H1 (cell line): Measurements from ENCODE around the gene NPHS2. TPM values are rescaled to one million over a fixed set of nuclear protein-coding genes. Genes with fewer than 3 reads are reported as not detected.

ENCODE experiments used
- CTCF ChIA-PET: fragments of 300-600 bp; sonication (Branson Sonifier 250); formaldehyde crosslinking; loops from one replicate; lab custom pipeline; 2021; ENCODE audit not compliant: partially characterized antibody; lab: Charles Lee
- POLR2A ChIA-PET: fragments of 300-600 bp; sonication (Branson Sonifier 250); formaldehyde crosslinking; loops from one replicate; lab custom pipeline; 2021; ENCODE audit warnings: inconsistent platforms; ENCODE audit not compliant: partially characterized antibody; lab: Charles Lee
- DNase-seq, 2 experiments: peaks; one replicate each; pipeline versions ENCODE4 v3.0.0 to v3.0.0-alpha.2; 2010 to 2022; ENCODE audit warnings: low spot score in 2 of 2, low read depth in 1 of 2, mixed read lengths in 1 of 2
- FAIRE-seq: peaks from 2 replicates; lab custom pipeline; 2011; peaks lifted over from hg19 to GRCh38; lab: Jason Lieb, UNC
- H2AFZ ChIP-seq: 2 replicates; pipeline ENCODE4 v1.8.1; 2012; ENCODE audit warnings: low read length, inconsistent platforms
- H2AK5ac ChIP-seq: 2 replicates; pipeline ENCODE4 v1.6.1; 2013; ENCODE audit warnings: low read depth, low read length
- H2BK120ac ChIP-seq: replicated peaks from 2 replicates; pipeline ENCODE3; 2013; ENCODE audit warnings: low read depth, low read length, inconsistent platforms
- H2BK12ac ChIP-seq: 2 replicates; pipeline ENCODE4 v1.6.1; 2013; ENCODE audit warnings: low read depth, low read length
- H2BK15ac ChIP-seq: 2 replicates; pipeline ENCODE4 v1.6.1; 2013; ENCODE audit warnings: low read length
- H2BK20ac ChIP-seq: 2 replicates; pipeline ENCODE4 v1.6.1; 2013; ENCODE audit warnings: low read length
- H2BK5ac ChIP-seq: 2 replicates; pipeline ENCODE4 v1.6.1; 2013; ENCODE audit warnings: low read depth, low read length
- H3K14ac ChIP-seq: 2 replicates; pipeline ENCODE4 v1.6.1; 2013; ENCODE audit warnings: inconsistent platforms; ENCODE audit not compliant: insufficient read length
- H3K18ac ChIP-seq: 2 replicates; pipeline ENCODE4 v1.6.1; 2013; ENCODE audit warnings: low read length; ENCODE audit errors: extremely low read depth
- H3K23ac ChIP-seq: 2 replicates; pipeline ENCODE4 v1.6.1; 2013; ENCODE audit warnings: inconsistent platforms; ENCODE audit not compliant: insufficient read length
- H3K23me2 ChIP-seq: 2 replicates; pipeline ENCODE4 v1.6.1; 2013; ENCODE audit warnings: low read depth, low read length
- H3K27ac ChIP-seq: 2 replicates; pipeline ENCODE4 v1.6.1; 2011; ENCODE audit warnings: low read depth, low read length, inconsistent platforms
- H3K27me3 ChIP-seq, 4 experiments: replicated peaks in 1 of 4; 1 replicate in 1 of 4; 2 replicates in 3 of 4; pipeline versions ENCODE4 v1.6.1 to v1.8.1; 2011 to 2013; ENCODE audit warnings: low read length in 3 of 4, mild to moderate bottlenecking in 3 of 4, inconsistent platforms in 2 of 4, mixed read lengths in 2 of 4, moderate library complexity in 1 of 4; ENCODE audit not compliant: control insufficient read depth in 3 of 4, insufficient read depth in 3 of 4; ENCODE audit errors: extremely low read depth in 1 of 4
- H3K36me3 ChIP-seq, 4 experiments: 2 replicates each; pipeline versions ENCODE4 v1.6.1 to v1.8.1; 2011 to 2013; ENCODE audit warnings: mild to moderate bottlenecking in 4 of 4, low read length in 3 of 4, moderate library complexity in 2 of 4, control low read depth in 1 of 4, inconsistent platforms in 1 of 4; ENCODE audit not compliant: insufficient read depth in 4 of 4, control insufficient read depth in 2 of 4
- H3K4ac ChIP-seq: replicated peaks from 2 replicates; pipeline ENCODE3; 2013; ENCODE audit warnings: low read length, low read depth, mixed read lengths, inconsistent platforms; ENCODE audit not compliant: insufficient read length
- H3K4me1 ChIP-seq, 4 experiments: replicated peaks in 1 of 4; 1 replicate in 1 of 4; 2 replicates in 3 of 4; pipeline versions ENCODE4 v1.6.1 to v1.8.1; 2011 to 2013; ENCODE audit warnings: low read length in 3 of 4, inconsistent platforms in 2 of 4, mixed read lengths in 1 of 4; ENCODE audit not compliant: insufficient read depth in 4 of 4, control insufficient read depth in 3 of 4
- H3K4me2 ChIP-seq, 2 experiments: 2 replicates each; pipeline versions ENCODE4 v1.6.1 to v1.8.1; 2011 to 2013; ENCODE audit warnings: low read depth in 2 of 2, low read length in 2 of 2, control low read depth in 1 of 2, inconsistent platforms in 1 of 2, mild to moderate bottlenecking in 1 of 2; ENCODE audit not compliant: insufficient read depth in 1 of 2
- H3K4me3 ChIP-seq, 4 experiments: fragments of 200-600, 300-600 bp in 1 of 4; sonication (generic), shearing (Covaris generic), sonication (Bioruptor Twin) in 1 of 4; 2 replicates each; pipeline versions ENCODE4 v1.5.1 to v1.8.1; 2011 to 2016; ENCODE audit warnings: low read length in 4 of 4, low read depth in 3 of 4, control low read depth in 2 of 4, inconsistent platforms in 2 of 4, mild to moderate bottlenecking in 2 of 4, mixed read lengths in 1 of 4, moderate library complexity in 1 of 4; ENCODE audit not compliant: insufficient read depth in 2 of 4; ENCODE audit errors: extremely low read depth in 1 of 4
- H3K56ac ChIP-seq: replicated peaks from 2 replicates; pipeline ENCODE3; 2013; ENCODE audit warnings: low read depth, mild to moderate bottlenecking, mixed read lengths, low read length, inconsistent platforms; ENCODE audit not compliant: insufficient read length
- H3K79me1 ChIP-seq: 2 replicates; pipeline ENCODE4 v1.6.1; 2013; ENCODE audit warnings: low read depth, low read length, control low read depth
- H3K79me2 ChIP-seq, 2 experiments: 2 replicates each; pipeline versions ENCODE4 v1.6.1 to v1.8.1; 2012 to 2013; ENCODE audit warnings: low read length in 2 of 2, mild to moderate bottlenecking in 2 of 2, inconsistent platforms in 1 of 2; ENCODE audit not compliant: insufficient read depth in 2 of 2, control insufficient read depth in 1 of 2
- H3K9ac ChIP-seq, 4 experiments: replicated peaks in 1 of 4; 1 replicate in 1 of 4; 2 replicates in 3 of 4; pipeline versions ENCODE4 v1.6.1 to v1.8.1; 2011 to 2013; ENCODE audit warnings: low read depth in 3 of 4, low read length in 3 of 4, control low read depth in 2 of 4, mild to moderate bottlenecking in 2 of 4, moderate library complexity in 2 of 4, inconsistent platforms in 1 of 4; ENCODE audit errors: extremely low read depth in 1 of 4
- H3K9me3 ChIP-seq, 2 experiments: 2 replicates each; pipeline versions ENCODE4 v1.6.1 to v1.8.1; 2012 to 2013; ENCODE audit warnings: mild to moderate bottlenecking in 2 of 2, moderate library complexity in 2 of 2, control low read depth in 1 of 2, inconsistent platforms in 1 of 2, low read depth in 1 of 2, low read length in 1 of 2, mixed read lengths in 1 of 2; ENCODE audit not compliant: insufficient read depth in 2 of 2
- H4K20me1 ChIP-seq, 2 experiments: replicated peaks in 1 of 2; 2 replicates each; pipeline versions ENCODE3 to v1.8.1; 2011 to 2013; ENCODE audit warnings: inconsistent platforms in 2 of 2, low read length in 2 of 2, mild to moderate bottlenecking in 1 of 2; ENCODE audit not compliant: insufficient read depth in 2 of 2, control insufficient read depth in 1 of 2
- H4K5ac ChIP-seq: 2 replicates; pipeline ENCODE4 v1.6.1; 2013; ENCODE audit warnings: low read length, low read depth, mixed read lengths, inconsistent platforms; ENCODE audit not compliant: insufficient read length
- H4K8ac ChIP-seq: 2 replicates; pipeline ENCODE4 v1.8.0; 2013; ENCODE audit warnings: mild to moderate bottlenecking, moderate library complexity, low read length, inconsistent platforms; ENCODE audit not compliant: insufficient read depth; ENCODE audit errors: extremely low read depth
- H4K91ac ChIP-seq: replicated peaks from 2 replicates; pipeline ENCODE3; 2013; ENCODE audit warnings: low read length, mixed read lengths, inconsistent platforms; ENCODE audit not compliant: insufficient read length
- POLR2AphosphoS5 ChIP-seq: IDR thresholded peaks from 2 replicates; pipeline ENCODE4 v1.6.1; 2011; ENCODE audit warnings: low read depth, low read length
- SRF ChIP-seq: IDR thresholded peaks from 2 replicates; pipeline ENCODE4 v1.6.1; 2011; ENCODE audit warnings: mild to moderate bottlenecking, low read depth, low read length, moderate library complexity
- YY1 ChIP-seq: IDR thresholded peaks from 2 replicates; pipeline ENCODE4 v1.6.1; 2011; ENCODE audit warnings: low read depth, mild to moderate bottlenecking, low read length
- WGBS, 2 experiments: shearing (Covaris generic) in 1 of 2; methylation state at CpG; one replicate each; pipeline versions ENCODE4 v1.1.6 to v1.1.7; 2013 to 2015; ENCODE audit warnings: low lambda C conversion rate in 2 of 2, mixed read lengths in 2 of 2, inconsistent platforms in 1 of 2, low coverage in 1 of 2, missing lambda C conversion rate in 1 of 2; ENCODE audit not compliant: insufficient replicate concordance in 2 of 2, insufficient coverage in 1 of 2, insufficient read length in 1 of 2; ENCODE audit errors: extremely low coverage in 1 of 2, missing lambda C conversion rate in 1 of 2; 5-methylcytosine and 5-hydroxymethylcytosine counted together
- polyA plus RNA-seq, 7 experiments: library from polyadenylated mRNA; depleted of rRNA in 3 of 7; stranded (reverse) in 5 of 7; unstranded in 2 of 7; fragments of >200 nt in 5 of 7; fragments of 200-250 nt in 2 of 7; gene quantifications; 1 replicate in 5 of 7; 2 replicates in 1 of 7; 4 replicates in 1 of 7; pipeline versions ENCODE4 v1.2.1 to v1.2.3, GENCODE V29; 2011 to 2013; ENCODE audit warnings: missing spikeins in 2 of 7, mixed read lengths in 2 of 7
- total RNA-seq: library from RNA; stranded (reverse); fragmentation: NEBNext Ultra II Directional; extraction: Animal tissue kit (Norgen Biotek cat#: 25700); gene quantifications from 2 replicates; pipeline ENCODE4 v1.2.1, GENCODE V29; 2021
- TF ChIP-seq, protein P1 (sequence below): IDR thresholded peaks from 2 replicates; pipeline ENCODE4 v1.6.1; 2012; ENCODE audit warnings: inconsistent platforms
- TF ChIP-seq, protein P2 (sequence below): IDR thresholded peaks from 2 replicates; pipeline ENCODE4 v1.6.1; 2011; ENCODE audit warnings: low read length, improper control_type of control experiment

Gene NPHS2
- total and polyA plus RNA-seq, 2 of the 8 experiments (the other 6 are each of a cell fraction or from before 2014, with no cell fraction given): not detected

DNA sequence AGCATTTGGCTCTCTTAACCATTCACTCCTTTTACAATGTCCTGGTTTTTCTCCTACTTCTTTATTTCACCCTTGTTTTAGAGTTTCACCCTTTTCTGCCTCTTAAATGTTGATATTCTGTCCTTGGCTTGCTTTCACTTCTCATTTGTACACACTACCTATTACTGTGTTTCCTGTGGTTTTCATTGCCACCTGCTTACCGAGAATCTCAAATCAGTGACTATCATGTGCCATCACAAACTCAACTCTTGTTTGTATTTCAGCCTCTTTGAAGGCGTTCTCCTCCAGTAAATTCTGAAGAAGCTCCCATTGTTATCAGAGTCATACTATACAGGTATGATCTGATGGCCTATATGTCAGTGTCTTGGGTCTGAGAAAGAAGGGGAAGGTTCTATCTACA, 65.7 kb downstream of the NPHS2 start:
- 45% methylated on average over 2 of the region's 2 CpGs; no CpG with 5 or more reads in 1 of the 2 experiments for WGBS, 2 experiments

More for the DNA sequence above, 65.7 kb downstream of the NPHS2 start:
- no peak overlapping the region for H2BK120ac ChIP-seq
- H4K5ac ChIP-seq: no peak overlapping the region
- H2BK5ac ChIP-seq: no peak overlapping the region
- no peaks in the 10 kb centered on the region for H3K4me1 ChIP-seq
- no peak overlapping the region for H3K4me2 ChIP-seq
- no peaks in the 10 kb centered on the region for H3K23me2 ChIP-seq
- H3K14ac ChIP-seq: no peak overlapping the region
- no peak overlapping the region for H2BK15ac ChIP-seq
- no peak overlapping the region for H4K91ac ChIP-seq
- no peak overlapping the region for H2AFZ ChIP-seq
- no peak overlapping the region for H3K27ac ChIP-seq
- no peak overlapping the region for H4K8ac ChIP-seq
- DNase-seq (no peak), FAIRE-seq (no peak)
- no peak overlapping the region for H3K9ac ChIP-seq
- TF ChIP-seq SRF (no peak), YY1 (no peak), POLR2AphosphoS5 (no peak)
- TF ChIP-seq, protein P1, sequence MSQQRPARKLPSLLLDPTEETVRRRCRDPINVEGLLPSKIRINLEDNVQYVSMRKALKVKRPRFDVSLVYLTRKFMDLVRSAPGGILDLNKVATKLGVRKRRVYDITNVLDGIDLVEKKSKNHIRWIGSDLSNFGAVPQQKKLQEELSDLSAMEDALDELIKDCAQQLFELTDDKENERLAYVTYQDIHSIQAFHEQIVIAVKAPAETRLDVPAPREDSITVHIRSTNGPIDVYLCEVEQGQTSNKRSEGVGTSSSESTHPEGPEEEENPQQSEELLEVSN: no peak
- TF ChIP-seq, protein P2, sequence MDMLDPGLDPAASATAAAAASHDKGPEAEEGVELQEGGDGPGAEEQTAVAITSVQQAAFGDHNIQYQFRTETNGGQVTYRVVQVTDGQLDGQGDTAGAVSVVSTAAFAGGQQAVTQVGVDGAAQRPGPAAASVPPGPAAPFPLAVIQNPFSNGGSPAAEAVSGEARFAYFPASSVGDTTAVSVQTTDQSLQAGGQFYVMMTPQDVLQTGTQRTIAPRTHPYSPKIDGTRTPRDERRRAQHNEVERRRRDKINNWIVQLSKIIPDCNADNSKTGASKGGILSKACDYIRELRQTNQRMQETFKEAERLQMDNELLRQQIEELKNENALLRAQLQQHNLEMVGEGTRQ: no peak
- no peak overlapping the region for H3K4me3 ChIP-seq
- H3K56ac ChIP-seq: no peak overlapping the region
- no peak overlapping the region for H3K18ac ChIP-seq
- H2BK12ac ChIP-seq: no peak overlapping the region
- POLR2A ChIA-PET: no interaction called here
- CTCF ChIA-PET: interaction anchor here (0.7 kb wide), 1 partner anchor 90 kb away, joined by 3 read pairs; no protein-coding TSS in a partner anchor
- H3K36me3 ChIP-seq: no peaks in the 10 kb centered on the region
- no peaks in the 10 kb centered on the region for H4K20me1 ChIP-seq
- H2AK5ac ChIP-seq: no peak overlapping the region
- no peak overlapping the region for H3K23ac ChIP-seq
- H3K79me2 ChIP-seq: no peaks in the 10 kb centered on the region
- no peaks in the 10 kb centered on the region for H3K79me1 ChIP-seq
- H3K9me3 ChIP-seq: no peaks in the 10 kb centered on the region
- no peak overlapping the region for H3K4ac ChIP-seq
- H2BK20ac ChIP-seq: no peak overlapping the region
- peaks cover 0 to 1% (median 0%) of the 10 kb centered on the region in 4 experiments; a peak in 1 of 7 replicates for H3K27me3 ChIP-seq
